HepG2 (cell line): ENCODE data around the gene AGTRAP.

Source experiments
- SP1 ChIP-seq, 2 experiments: fragments of 450-650 bp in 1 of 2; sonication (generic) in 1 of 2; formaldehyde crosslinking in 1 of 2; IDR thresholded peaks; 2 replicates each; pipeline versions ENCODE4 v1.4.0 to v1.6.1; 2016 to 2020; ENCODE audit warnings: missing genetic modification reagents in 1 of 2
- ZBTB10 ChIP-seq: sonication (generic); formaldehyde crosslinking; IDR thresholded peaks from 2 replicates; pipeline ENCODE4 v1.4.0; 2020; ENCODE audit warnings: missing genetic modification reagents, borderline replicate concordance
- ZBTB33 ChIP-seq: sonication (generic); formaldehyde crosslinking; IDR thresholded peaks from 2 replicates; pipeline ENCODE4 v1.4.0; 2020; ENCODE audit warnings: missing genetic modification reagents
- ZNF274 ChIP-seq: sonication (generic); formaldehyde crosslinking; IDR thresholded peaks from 2 replicates; pipeline ENCODE4 v1.5.1; 2020; ENCODE audit warnings: mild to moderate bottlenecking, missing genetic modification reagents
- ZNF282 ChIP-seq: fragments of 450-650 bp; IDR thresholded peaks from 2 replicates; pipeline ENCODE4 v1.6.1; 2018; ENCODE audit not compliant: partially characterized antibody
- ZNF441 ChIP-seq: sonication (generic); formaldehyde crosslinking; IDR thresholded peaks from 2 replicates; pipeline ENCODE4 v1.7.0; 2021; ENCODE audit warnings: missing genetic modification reagents, borderline replicate concordance
- TF ChIP-seq, protein P1 (sequence below): sonication (generic); formaldehyde crosslinking; IDR thresholded peaks from 2 replicates; pipeline ENCODE4 v1.5.0; 2020; ENCODE audit warnings: mild to moderate bottlenecking, missing genetic modification reagents, moderate library complexity

- TF ChIP-seq ZBTB10 (no peak), SP1 (IDR thresholded peaks at IDR 0.05) (no peak), SP1 (CRISPR knock-in tag; IDR thresholded peaks at IDR 0.05) (no peak), ZBTB33 (CRISPR knock-in tag) (no peak), ZNF274 (CRISPR knock-in tag) (no peak), ZNF441 (CRISPR knock-in tag) (no peak), ZNF282 (no peak)
- TF ChIP-seq, protein P1, sequence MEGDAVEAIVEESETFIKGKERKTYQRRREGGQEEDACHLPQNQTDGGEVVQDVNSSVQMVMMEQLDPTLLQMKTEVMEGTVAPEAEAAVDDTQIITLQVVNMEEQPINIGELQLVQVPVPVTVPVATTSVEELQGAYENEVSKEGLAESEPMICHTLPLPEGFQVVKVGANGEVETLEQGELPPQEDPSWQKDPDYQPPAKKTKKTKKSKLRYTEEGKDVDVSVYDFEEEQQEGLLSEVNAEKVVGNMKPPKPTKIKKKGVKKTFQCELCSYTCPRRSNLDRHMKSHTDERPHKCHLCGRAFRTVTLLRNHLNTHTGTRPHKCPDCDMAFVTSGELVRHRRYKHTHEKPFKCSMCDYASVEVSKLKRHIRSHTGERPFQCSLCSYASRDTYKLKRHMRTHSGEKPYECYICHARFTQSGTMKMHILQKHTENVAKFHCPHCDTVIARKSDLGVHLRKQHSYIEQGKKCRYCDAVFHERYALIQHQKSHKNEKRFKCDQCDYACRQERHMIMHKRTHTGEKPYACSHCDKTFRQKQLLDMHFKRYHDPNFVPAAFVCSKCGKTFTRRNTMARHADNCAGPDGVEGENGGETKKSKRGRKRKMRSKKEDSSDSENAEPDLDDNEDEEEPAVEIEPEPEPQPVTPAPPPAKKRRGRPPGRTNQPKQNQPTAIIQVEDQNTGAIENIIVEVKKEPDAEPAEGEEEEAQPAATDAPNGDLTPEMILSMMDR (CRISPR knock-in tag), result no peak
These were observed 40.1 kb upstream of the AGTRAP start for GRCh38 chr1:11695861-11696260.
